GM12878 (cell line): ENCODE results near the gene PTPRN2. TPM values are rescaled to one million over a fixed set of nuclear protein-coding genes. Genes with fewer than 3 reads are reported as not detected.

Experiments
- ATAC-seq: fragments of 200-7000 bp; cut with Tn5 transposase; 3 replicates; pipeline ENCODE4 v1.9.1; 2020; ENCODE audit warnings: mild to moderate bottlenecking, moderate library complexity
- BruUV-seq: library from RNA; stranded (reverse); fragments of 400-500 nt; replicated peaks from 2 replicates; lab custom pipeline; 2021; lab: Mats Ljungman, UMichigan
- CTCF ChIA-PET: fragments of 300-600 bp; sonication (Branson Sonifier 250); formaldehyde crosslinking; extraction: SDS; loops from one replicate; lab custom pipeline; 2021; ENCODE audit warnings: inconsistent platforms; lab: Yijun Ruan, JAX
- POLR2A ChIA-PET: fragments of 350-600 bp; formaldehyde crosslinking; extraction: SDS; loops from one replicate; lab custom pipeline; 2021; ENCODE audit warnings: inconsistent platforms; lab: Charles Lee
- RAD21 ChIA-PET: fragments of 300-600 bp; sonication (Branson Sonifier 250); formaldehyde crosslinking; loops from one replicate; lab custom pipeline; 2023; ENCODE audit warnings: antibody characterized with exemption; ENCODE audit not compliant: unreplicated experiment; lab: Charles Lee
- SMC1A ChIA-PET: fragments of 300-600 bp; sonication (Branson Sonifier 250); formaldehyde crosslinking; loops from one replicate; lab custom pipeline; 2023; ENCODE audit not compliant: unreplicated experiment, uncharacterized antibody; lab: Charles Lee
- DNase-seq: peaks from one replicate; pipeline ENCODE4 v3.0.0-alpha.2; 2011; ENCODE audit warnings: low read depth, low spot score
- FAIRE-seq: peaks from 3 replicates; lab custom pipeline; 2011; peaks lifted over from hg19 to GRCh38; lab: Jason Lieb, UNC
- H2AFZ ChIP-seq: 2 replicates; pipeline ENCODE4 v1.6.0; 2011; ENCODE audit warnings: low read depth, low read length, control low read depth; ENCODE audit not compliant: control insufficient read depth
- H3K27ac ChIP-seq: 2 replicates; pipeline ENCODE4 v1.5.1; 2011; ENCODE audit warnings: control low read depth; ENCODE audit not compliant: control insufficient read depth, insufficient read depth
- H3K27me3 ChIP-seq, 2 experiments: replicated peaks in 1 of 2; 2 replicates each; pipeline versions ENCODE4 v1.6.0 to v1.6.1; 2011; ENCODE audit warnings: low read length in 1 of 2; ENCODE audit not compliant: control insufficient read depth in 2 of 2, insufficient read depth in 2 of 2
- H3K36me3 ChIP-seq, 2 experiments: 2 replicates each; pipeline ENCODE4 v1.5.1; 2011; ENCODE audit warnings: low read length in 1 of 2; ENCODE audit not compliant: control insufficient read depth in 2 of 2, insufficient read depth in 2 of 2
- H3K4me1 ChIP-seq: 2 replicates; pipeline ENCODE4 v1.6.1; 2011; ENCODE audit warnings: mild to moderate bottlenecking, low read length, moderate library complexity, mixed read lengths; ENCODE audit not compliant: control insufficient read depth, insufficient read depth
- H3K4me2 ChIP-seq: 2 replicates; pipeline ENCODE4 v1.6.0; 2011; ENCODE audit warnings: control low read depth; ENCODE audit not compliant: control insufficient read depth, insufficient read depth
- H3K4me3 ChIP-seq: fragments of 200-600 bp; sonication (generic); 2 replicates; pipeline ENCODE4 v1.5.1; 2016
- H3K79me2 ChIP-seq: 2 replicates; pipeline ENCODE4 v1.6.0; 2011; ENCODE audit warnings: low read length; ENCODE audit not compliant: control insufficient read depth, insufficient read depth
- H3K9ac ChIP-seq: 2 replicates; pipeline ENCODE4 v1.8.0; 2011; ENCODE audit warnings: low read length, control low read depth, mixed read lengths; ENCODE audit not compliant: control insufficient read depth, insufficient read depth
- H3K9me3 ChIP-seq: replicated peaks from 3 replicates; pipeline ENCODE4 v1.5.1; 2011; ENCODE audit warnings: mild to moderate bottlenecking, low read length; ENCODE audit not compliant: control insufficient read depth, insufficient read depth
- H4K20me1 ChIP-seq: 2 replicates; pipeline ENCODE4 v1.6.0; 2011; ENCODE audit not compliant: control insufficient read depth, insufficient read depth
- DPF2 ChIP-seq: fragments of 450-650 bp; IDR thresholded peaks from 2 replicates; pipeline ENCODE4 v1.6.1; 2017; ENCODE audit warnings: mild to moderate bottlenecking
- EED ChIP-seq: sonication (generic); IDR thresholded peaks from 2 replicates; pipeline ENCODE4 v1.6.1; 2016; ENCODE audit warnings: antibody characterized with exemption, low read depth
- EGR1 ChIP-seq, 2 experiments: IDR thresholded peaks; 1 replicate in 1 of 2; 2 replicates in 1 of 2; pipeline ENCODE4 v1.6.1; 2011 to 2012; ENCODE audit warnings: low read depth in 2 of 2, low read length in 2 of 2, borderline replicate concordance in 1 of 2, mild to moderate bottlenecking in 1 of 2, moderate library complexity in 1 of 2
- KAT2A ChIP-seq: conservative IDR thresholded peaks from 2 replicates; pipeline ENCODE4 v1.6.1; 2011; ENCODE audit warnings: low read depth, low read length; ENCODE audit not compliant: control insufficient read depth
- NRF1 ChIP-seq: conservative IDR thresholded peaks from 2 replicates; pipeline ENCODE4 v1.6.1; 2011; ENCODE audit warnings: mild to moderate bottlenecking, low read depth, low read length, improper control_type of control experiment
- POLR2AphosphoS5 ChIP-seq: IDR thresholded peaks from 2 replicates; pipeline ENCODE4 v1.6.1; 2011; ENCODE audit warnings: mild to moderate bottlenecking, low read length, inconsistent platforms
- POU2F2 ChIP-seq: IDR thresholded peaks from 3 replicates; pipeline ENCODE4 v1.6.1; 2011; ENCODE audit warnings: low read depth, mild to moderate bottlenecking, low read length, borderline replicate concordance
- RBBP5 ChIP-seq: fragments of 200-600 bp; sonication (generic); conservative IDR thresholded peaks from 2 replicates; pipeline ENCODE4 v1.6.1; 2016
- SUPT20H ChIP-seq: IDR thresholded peaks from 2 replicates; pipeline ENCODE4 v1.6.1; 2011; ENCODE audit warnings: low read depth, mild to moderate bottlenecking, low read length, moderate library complexity, borderline replicate concordance; ENCODE audit not compliant: control insufficient read depth
- USF1 ChIP-seq: IDR thresholded peaks from 2 replicates; pipeline ENCODE4 v1.6.1; 2011; ENCODE audit warnings: borderline replicate concordance, low read depth, mild to moderate bottlenecking, moderate library complexity, mixed read lengths, low read length; ENCODE audit not compliant: insufficient read depth; ENCODE audit errors: extremely low read length
- ZSCAN29 ChIP-seq: fragments of 450-650 bp; IDR thresholded peaks from 2 replicates; pipeline ENCODE4 v1.6.1; 2017; ENCODE audit warnings: mild to moderate bottlenecking, moderate library complexity
- WGBS: methylation state at CpG from one replicate; pipeline ENCODE4 v1.1.6; 2016; ENCODE audit warnings: low lambda C conversion rate; ENCODE audit not compliant: insufficient replicate concordance, insufficient coverage; ENCODE audit errors: missing lambda C conversion rate; 5-methylcytosine and 5-hydroxymethylcytosine counted together
- in situ Hi-C: fragments of 300-500 bp; cut with MboI; formaldehyde crosslinking; loops from 9 replicates; pipeline ENCODE4 v1.14.3; 2018; ENCODE audit warnings: mixed read lengths
- intact Hi-C: fragments of 100-400 bp; cut with micrococcal nuclease; formaldehyde crosslinking; loops from one replicate; pipeline ENCODE4 v1.14.2; 2022; ENCODE audit not compliant: unreplicated experiment
- polyA plus RNA-seq, 11 experiments: library from polyadenylated mRNA; depleted of rRNA in 4 of 11; unstranded in 6 of 11; stranded (reverse) in 5 of 11; fragments of >200 nt; fragmentation: Nextera tagmentation in 4 of 11; fragmentation: Illumina TruSeq in 1 of 11; extraction: Ambion mirVana in 4 of 11; extraction: Trizol in 1 of 11; gene quantifications; 1 replicate in 1 of 11; 2 replicates in 10 of 11; pipeline versions ENCODE4 v1.2.1 to v1.2.3, GENCODE V29; 2011 to 2016; ENCODE audit warnings: inconsistent platforms in 2 of 11, missing spikeins in 2 of 11, low read depth in 1 of 11
- total RNA-seq, 4 experiments: library from RNA; depleted of rRNA in 3 of 4; stranded (reverse); fragments of >200 nt in 3 of 4; fragmentation: Illumina TruSeq in 1 of 4; extraction: Trizol in 1 of 4; gene quantifications; 2 replicates each; pipeline versions ENCODE4 v1.2.1 to v1.2.3, GENCODE V29; 2013 to 2021
- TF ChIP-seq, protein P1 (sequence below): fragments of 450-650 bp; IDR thresholded peaks from 2 replicates; pipeline ENCODE4 v1.6.1; 2017; ENCODE audit warnings: mild to moderate bottlenecking
- TF ChIP-seq, protein P2 (sequence below): IDR thresholded peaks from 2 replicates; pipeline ENCODE4 v1.6.1; 2011; ENCODE audit warnings: mild to moderate bottlenecking, low read depth, low read length, moderate library complexity; ENCODE audit not compliant: insufficient replicate concordance

The PTPRN2 gene
- total and polyA plus RNA-seq, 10 of the 15 experiments (the other 5 are each of a cell fraction or from before 2014, with no cell fraction given) = 5.4 TPM; not detected in 9

DNA sequence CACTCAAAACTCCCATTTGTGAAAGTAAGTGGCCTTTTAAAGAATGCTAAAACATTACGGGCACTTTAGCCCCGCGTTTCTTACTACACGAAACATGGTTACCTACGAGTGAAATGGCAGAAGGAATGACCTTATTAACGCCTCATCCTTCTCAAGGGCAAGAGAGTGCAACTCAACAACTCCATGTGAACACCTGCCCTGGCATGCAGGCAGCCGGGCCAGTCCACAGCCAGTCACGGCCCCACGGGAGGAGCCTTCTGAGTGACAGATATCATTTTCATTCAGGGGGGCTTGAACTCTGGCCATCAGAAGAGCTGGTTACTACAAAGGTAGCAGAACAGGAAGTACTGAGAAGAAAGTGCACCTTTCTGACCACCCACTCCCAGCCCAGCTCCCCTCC, 236.1 kb downstream of the PTPRN2 start:
- Histone ChIP-seq H3K79me2 (no peaks in the 10 kb centered on the region), H3K9me3 (no peaks in the 10 kb centered on the region; the same call in 2 of the 3 replicates), H3K27ac (no peak overlapping the region), H3K4me1 (no peaks in the 10 kb centered on the region), H3K36me3 (no peaks in the 10 kb centered on the region), H3K27me3 (no peaks in the 10 kb centered on the region), H4K20me1 (no peaks in the 10 kb centered on the region), H3K4me3 (no peak overlapping the region), H3K4me2 (no peak overlapping the region), H2AFZ (no peak overlapping the region), H3K9ac (no peak overlapping the region)
- ChIA-PET CTCF (no interaction called here), RAD21 (no interaction called here), POLR2A (no interaction called here), SMC1A (no interaction called here)
- TF ChIP-seq, protein P1, sequence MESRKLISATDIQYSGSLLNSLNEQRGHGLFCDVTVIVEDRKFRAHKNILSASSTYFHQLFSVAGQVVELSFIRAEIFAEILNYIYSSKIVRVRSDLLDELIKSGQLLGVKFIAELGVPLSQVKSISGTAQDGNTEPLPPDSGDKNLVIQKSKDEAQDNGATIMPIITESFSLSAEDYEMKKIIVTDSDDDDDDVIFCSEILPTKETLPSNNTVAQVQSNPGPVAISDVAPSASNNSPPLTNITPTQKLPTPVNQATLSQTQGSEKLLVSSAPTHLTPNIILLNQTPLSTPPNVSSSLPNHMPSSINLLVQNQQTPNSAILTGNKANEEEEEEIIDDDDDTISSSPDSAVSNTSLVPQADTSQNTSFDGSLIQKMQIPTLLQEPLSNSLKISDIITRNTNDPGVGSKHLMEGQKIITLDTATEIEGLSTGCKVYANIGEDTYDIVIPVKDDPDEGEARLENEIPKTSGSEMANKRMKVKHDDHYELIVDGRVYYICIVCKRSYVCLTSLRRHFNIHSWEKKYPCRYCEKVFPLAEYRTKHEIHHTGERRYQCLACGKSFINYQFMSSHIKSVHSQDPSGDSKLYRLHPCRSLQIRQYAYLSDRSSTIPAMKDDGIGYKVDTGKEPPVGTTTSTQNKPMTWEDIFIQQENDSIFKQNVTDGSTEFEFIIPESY = no peak
- no peak for TF ChIP-seq EGR1 (IDR thresholded peaks at IDR 0.05; ENCODE audit: borderline replicate concordance in 1 of 2, low read depth in 2 of 2, low read length in 2 of 2)
- TF ChIP-seq KAT2A = no peak
- TF ChIP-seq POLR2AphosphoS5 = no peak
- 68% methylated on average over 9 of the region's 9 CpGs for WGBS
- no peak for FAIRE-seq
- ATAC-seq = no peak
- no TSS peak for BruUV-seq
- intact Hi-C loops = no loop called here
- no peak for DNase-seq
- in situ Hi-C loops = no loop called here

DNA sequence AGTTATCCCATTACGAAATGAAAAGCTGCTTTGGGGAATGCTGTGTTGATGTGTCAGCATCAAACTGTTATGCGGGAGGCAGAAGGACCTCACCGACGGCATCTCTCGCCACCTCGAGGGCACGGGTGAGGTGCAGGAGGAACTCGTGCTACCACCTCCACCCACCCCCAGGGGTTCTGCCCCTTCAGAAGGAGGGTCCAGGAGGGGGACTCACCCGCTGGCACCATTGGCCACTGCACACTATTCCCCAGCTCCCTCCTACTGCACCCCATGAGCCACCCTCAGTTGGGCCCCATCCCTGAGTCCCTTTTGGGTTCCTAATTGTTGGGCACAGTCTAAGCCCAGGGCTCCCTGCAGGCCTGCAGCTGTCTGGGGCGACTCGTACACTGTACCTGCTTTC, 236.6 kb downstream of the PTPRN2 start:
- ChIA-PET SMC1A (no interaction called here), RAD21 (no interaction called here), POLR2A (no interaction called here), CTCF (no interaction called here)
- Histone ChIP-seq H3K9me3 (no peaks in the 10 kb centered on the region; the same call in 2 of the 3 replicates), H4K20me1 (no peaks in the 10 kb centered on the region), H3K4me1 (no peaks in the 10 kb centered on the region), H2AFZ (no peak overlapping the region), H3K36me3 (no peaks in the 10 kb centered on the region), H3K9ac (no peak overlapping the region), H3K27me3 (no peaks in the 10 kb centered on the region), H3K27ac (no peak overlapping the region), H3K4me2 (no peak overlapping the region), H3K79me2 (no peaks in the 10 kb centered on the region), H3K4me3 (no peak overlapping the region)
- ATAC-seq = no peak
- no peak for FAIRE-seq
- no TSS peak for BruUV-seq
- in situ Hi-C loops = no loop called here
- intact Hi-C loops = no loop called here
- 50% methylated on average over 11 of the region's 11 CpGs for WGBS
- no peak for DNase-seq
- no peak for TF ChIP-seq SUPT20H
- TF ChIP-seq NRF1 = no peak
- TF ChIP-seq USF1 = no peak
- no peak for TF ChIP-seq POU2F2
- TF ChIP-seq DPF2 = no peak
- TF ChIP-seq EED = no peak
- TF ChIP-seq ZSCAN29 = no peak
- no peak for TF ChIP-seq RBBP5
- TF ChIP-seq, protein P2, sequence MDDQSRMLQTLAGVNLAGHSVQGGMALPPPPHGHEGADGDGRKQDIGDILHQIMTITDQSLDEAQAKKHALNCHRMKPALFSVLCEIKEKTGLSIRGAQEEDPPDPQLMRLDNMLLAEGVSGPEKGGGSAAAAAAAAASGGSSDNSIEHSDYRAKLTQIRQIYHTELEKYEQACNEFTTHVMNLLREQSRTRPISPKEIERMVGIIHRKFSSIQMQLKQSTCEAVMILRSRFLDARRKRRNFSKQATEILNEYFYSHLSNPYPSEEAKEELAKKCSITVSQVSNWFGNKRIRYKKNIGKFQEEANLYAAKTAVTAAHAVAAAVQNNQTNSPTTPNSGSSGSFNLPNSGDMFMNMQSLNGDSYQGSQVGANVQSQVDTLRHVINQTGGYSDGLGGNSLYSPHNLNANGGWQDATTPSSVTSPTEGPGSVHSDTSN = no peak
